ENCODE results near the gene CPVL.
A peak's percentile ranks its signal among the peaks of the same experiment; 100 is the strongest.

The CPVL gene

DNA sequence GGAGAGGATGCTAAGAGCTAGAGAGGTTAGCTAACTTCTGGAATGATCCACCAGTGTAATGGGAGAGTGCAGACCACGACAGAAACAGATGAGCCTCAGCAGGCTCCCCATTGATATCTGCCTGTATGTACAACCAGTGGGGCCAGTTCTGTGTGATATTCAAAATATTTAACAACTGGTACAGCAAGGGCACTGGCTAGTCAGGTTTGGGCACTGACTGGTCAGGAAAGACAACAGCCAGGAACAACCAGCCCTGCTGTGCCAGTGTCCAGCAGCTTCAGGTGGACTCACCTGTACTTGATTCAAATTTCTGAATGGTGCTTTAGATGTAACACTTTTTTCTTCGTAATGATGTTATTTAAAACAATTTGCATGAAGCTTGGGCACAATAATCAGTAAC lies 182.3 kb downstream of the CPVL start:
- Mint-ChIP-seq H3K9me3 (no peaks in the 10 kb centered on the region), H3K4me1 (peaks cover 17% of the 10 kb centered on the region), H3K27ac (no peak overlapping the region), H3K27me3 (ENCODE audit: low read depth) (no peaks in the 10 kb centered on the region), H3K36me3 (ENCODE audit: low read depth) (peaks cover 6% of the 10 kb centered on the region), H3K4me3 (no peak overlapping the region)
- TF ChIP-seq, protein P1, sequence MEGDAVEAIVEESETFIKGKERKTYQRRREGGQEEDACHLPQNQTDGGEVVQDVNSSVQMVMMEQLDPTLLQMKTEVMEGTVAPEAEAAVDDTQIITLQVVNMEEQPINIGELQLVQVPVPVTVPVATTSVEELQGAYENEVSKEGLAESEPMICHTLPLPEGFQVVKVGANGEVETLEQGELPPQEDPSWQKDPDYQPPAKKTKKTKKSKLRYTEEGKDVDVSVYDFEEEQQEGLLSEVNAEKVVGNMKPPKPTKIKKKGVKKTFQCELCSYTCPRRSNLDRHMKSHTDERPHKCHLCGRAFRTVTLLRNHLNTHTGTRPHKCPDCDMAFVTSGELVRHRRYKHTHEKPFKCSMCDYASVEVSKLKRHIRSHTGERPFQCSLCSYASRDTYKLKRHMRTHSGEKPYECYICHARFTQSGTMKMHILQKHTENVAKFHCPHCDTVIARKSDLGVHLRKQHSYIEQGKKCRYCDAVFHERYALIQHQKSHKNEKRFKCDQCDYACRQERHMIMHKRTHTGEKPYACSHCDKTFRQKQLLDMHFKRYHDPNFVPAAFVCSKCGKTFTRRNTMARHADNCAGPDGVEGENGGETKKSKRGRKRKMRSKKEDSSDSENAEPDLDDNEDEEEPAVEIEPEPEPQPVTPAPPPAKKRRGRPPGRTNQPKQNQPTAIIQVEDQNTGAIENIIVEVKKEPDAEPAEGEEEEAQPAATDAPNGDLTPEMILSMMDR (IDR thresholded peaks at IDR 0.05; ENCODE audit: unreplicated experiment in 3 of 3): no peak

DNA sequence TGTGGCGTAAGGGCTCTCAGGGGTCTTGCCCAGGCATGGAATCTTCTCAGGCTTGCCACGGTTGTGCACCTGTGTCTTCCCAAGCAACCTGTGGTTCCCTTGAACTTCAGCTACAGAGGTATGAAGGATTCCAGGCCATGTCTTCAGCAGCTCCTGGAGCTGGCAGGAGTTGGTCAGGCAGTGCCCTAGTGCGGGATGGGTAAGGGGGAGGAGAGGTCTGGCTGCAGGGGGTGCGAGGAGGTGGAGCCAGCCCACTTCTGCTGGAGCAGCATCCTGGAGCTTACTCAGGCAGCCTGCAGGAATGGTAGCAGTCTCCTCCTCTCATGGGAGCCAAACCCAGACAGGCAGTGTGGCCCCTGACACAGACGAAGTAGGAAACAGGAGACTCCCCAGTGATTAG lies 184.4 kb downstream of the CPVL start:
- peaks cover 7% of the 10 kb centered on the region for H3K27me3 Mint-ChIP-seq (ENCODE audit: low read depth)
- H3K27ac Mint-ChIP-seq: no peak overlapping the region
- TF ChIP-seq, protein P1 (IDR thresholded peaks at IDR 0.05; ENCODE audit: unreplicated experiment in 3 of 3): no peak
- no peak overlapping the region for H3K4me3 Mint-ChIP-seq
- no peaks in the 10 kb centered on the region for H3K9me3 Mint-ChIP-seq
- H3K4me1 Mint-ChIP-seq: peaks cover 30% of the 10 kb centered on the region
- H3K36me3 Mint-ChIP-seq (ENCODE audit: low read depth): peaks cover 6% of the 10 kb centered on the region

DNA sequence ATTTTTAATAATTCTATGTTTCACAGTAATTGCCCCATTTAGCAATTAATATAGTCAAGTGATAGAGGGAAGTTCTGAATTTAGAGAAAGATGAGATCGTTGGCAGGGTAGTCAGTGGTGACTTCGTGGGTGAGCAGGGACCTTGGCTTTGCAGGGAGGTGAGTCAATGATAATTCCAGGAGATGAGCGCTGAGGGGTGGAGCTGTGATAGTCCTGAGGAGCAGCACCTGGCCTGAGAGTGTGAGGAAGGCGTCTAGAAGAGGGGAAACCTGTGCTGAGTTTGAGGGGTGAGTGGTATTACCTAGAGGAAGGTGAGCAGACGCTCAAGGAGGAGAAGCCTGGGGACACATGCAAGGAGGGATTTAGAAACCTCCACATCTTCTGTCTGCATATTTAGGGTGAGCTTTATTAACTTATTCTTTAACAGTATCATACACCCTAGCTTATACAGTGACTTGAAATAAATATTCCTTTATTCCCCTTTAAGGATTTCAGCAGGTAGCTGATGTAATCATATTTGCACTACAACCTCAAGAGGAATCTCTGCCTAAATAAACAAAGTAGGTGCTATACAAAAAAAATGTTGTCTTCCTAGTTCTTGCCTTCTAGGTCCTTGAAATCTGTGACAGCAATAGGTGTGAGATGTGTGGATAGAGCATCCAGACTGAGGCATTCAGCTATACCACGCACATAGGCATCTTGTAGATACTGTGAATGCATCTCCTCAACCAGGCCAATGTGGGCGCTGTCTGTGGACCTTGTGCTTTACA lies 186.1 kb downstream of the CPVL start:
- Mint-ChIP-seq H3K36me3 (ENCODE audit: low read depth) (peaks cover 3% of the 10 kb centered on the region), H3K4me3 (peak overlapping the region; percentile 5 to 24 (median 8)), H3K9me3 (no peaks in the 10 kb centered on the region), H3K27me3 (ENCODE audit: low read depth) (peaks cover 7% of the 10 kb centered on the region), H3K4me1 (peaks cover 31% of the 10 kb centered on the region), H3K27ac (peak overlapping the region in 2 of 3 experiments; percentile 10 to 40)
- TF ChIP-seq, protein P1 (IDR thresholded peaks at IDR 0.05; ENCODE audit: unreplicated experiment in 3 of 3): no peak

DNA sequence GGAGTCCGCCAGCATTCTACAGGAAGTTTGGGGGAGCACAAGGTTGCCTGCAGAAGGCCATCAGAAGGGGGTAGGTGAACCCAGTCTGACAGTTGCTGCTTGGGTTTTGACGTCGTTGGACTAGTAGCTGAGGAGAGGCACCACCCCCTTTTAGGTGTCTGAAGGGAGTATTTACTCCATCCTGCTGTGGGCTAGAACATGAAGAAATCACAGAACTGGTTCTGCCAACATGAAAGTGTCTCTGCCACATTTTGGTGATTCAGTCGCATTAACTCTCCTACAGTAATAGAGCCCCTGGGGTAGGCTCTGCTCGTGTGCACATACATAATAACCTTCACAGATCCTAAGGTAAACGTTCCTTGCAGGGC lies 187.4 kb downstream of the CPVL start:
- peaks cover 3% of the 10 kb centered on the region for H3K36me3 Mint-ChIP-seq (ENCODE audit: low read depth)
- peak overlapping the region; percentile 91 to 99 (median 94) for H3K27ac Mint-ChIP-seq
- peak overlapping the region; percentile 93 to 96 (median 94) for H3K4me3 Mint-ChIP-seq
- TF ChIP-seq, protein P1 (IDR thresholded peaks at IDR 0.05; ENCODE audit: unreplicated experiment in 3 of 3): no peak
- H3K4me1 Mint-ChIP-seq: peaks cover 44% of the 10 kb centered on the region
- H3K9me3 Mint-ChIP-seq: no peaks in the 10 kb centered on the region
- peaks cover 7% of the 10 kb centered on the region for H3K27me3 Mint-ChIP-seq (ENCODE audit: low read depth)

DNA sequence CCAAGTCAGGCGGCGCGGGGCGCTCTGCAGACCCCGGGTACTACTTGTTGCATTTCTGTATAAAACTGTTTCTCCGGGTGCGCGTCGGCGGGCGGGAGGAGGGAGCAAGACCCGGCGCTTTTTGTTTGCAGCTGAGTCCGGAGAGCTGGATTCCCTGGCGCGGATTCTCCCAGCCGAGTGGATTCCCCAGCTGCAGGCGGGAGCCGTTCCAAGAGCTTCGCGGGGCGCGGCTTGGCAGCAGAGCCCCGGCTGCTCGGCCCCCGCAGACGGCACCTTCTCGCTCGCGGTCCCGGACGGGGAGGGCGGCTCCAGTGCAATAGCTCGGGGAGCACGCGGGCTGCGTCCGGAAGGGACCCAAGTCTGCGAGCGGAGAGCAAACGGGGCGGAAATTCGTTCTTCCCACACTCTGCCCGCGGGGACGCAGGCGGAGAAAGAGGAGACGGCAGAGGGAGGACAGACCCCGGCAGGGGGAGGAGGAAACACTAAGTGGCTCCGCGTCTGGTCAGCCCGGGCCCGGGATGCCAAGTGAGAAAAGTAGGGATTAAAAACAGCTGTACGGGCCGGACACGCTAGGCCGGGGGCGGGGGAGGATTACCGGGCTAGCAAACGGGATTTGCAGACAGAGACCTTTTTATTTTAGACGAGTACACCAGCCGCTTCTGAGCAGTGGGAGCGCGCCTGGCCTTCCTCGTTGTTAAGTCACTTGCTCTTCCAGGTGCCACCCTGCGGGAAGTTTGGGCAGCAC lies 187.9 kb downstream of the CPVL start, which contains the start of gene TRIL:
Gene TRIL, minus strand, starts transcription at position 96 of the 745 bp plus-strand sequence. CDS start 284 bp downstream, outside the sequence.
- Mint-ChIP-seq H3K27ac (peak within 1 kb of the TSS; percentile 94 to 99 (median 97)), H3K36me3 (ENCODE audit: low read depth) (peaks cover 4% of the 10 kb centered on the region), H3K27me3 (ENCODE audit: low read depth) (peaks cover 7% of the 10 kb centered on the region)

More for the DNA sequence above, 187.9 kb downstream of the CPVL start, which contains the start of gene TRIL:
- peak within 1 kb of the TSS; percentile 93 to 96 (median 94) for H3K4me3 Mint-ChIP-seq
- TF ChIP-seq, protein P1 (IDR thresholded peaks at IDR 0.05; ENCODE audit: unreplicated experiment in 3 of 3): no peak
- H3K9me3 Mint-ChIP-seq: no peaks in the 10 kb centered on the region
- H3K4me1 Mint-ChIP-seq: peaks cover 49% of the 10 kb centered on the region

All from nephron (organoid).